AG09309 (cell line): ENCODE data around the gene NRL.

Source experiments
- DNase-seq: peaks from one replicate; pipeline ENCODE4 v3.0.0-alpha.2; 2010; ENCODE audit warnings: low read depth
- H3K4me3 ChIP-seq: 2 replicates; pipeline ENCODE4 v1.5.1; 2011; ENCODE audit warnings: mild to moderate bottlenecking, low read depth, low read length, moderate library complexity; ENCODE audit not compliant: control insufficient read depth
- TF ChIP-seq, protein P1 (sequence below): IDR thresholded peaks from 2 replicates; pipeline ENCODE4 v1.5.1; 2011; ENCODE audit warnings: mild to moderate bottlenecking, low read depth, low read length, inconsistent platforms; ENCODE audit not compliant: insufficient read depth, control insufficient read depth; ENCODE audit errors: missing control alignments

Gene NRL

DNA sequence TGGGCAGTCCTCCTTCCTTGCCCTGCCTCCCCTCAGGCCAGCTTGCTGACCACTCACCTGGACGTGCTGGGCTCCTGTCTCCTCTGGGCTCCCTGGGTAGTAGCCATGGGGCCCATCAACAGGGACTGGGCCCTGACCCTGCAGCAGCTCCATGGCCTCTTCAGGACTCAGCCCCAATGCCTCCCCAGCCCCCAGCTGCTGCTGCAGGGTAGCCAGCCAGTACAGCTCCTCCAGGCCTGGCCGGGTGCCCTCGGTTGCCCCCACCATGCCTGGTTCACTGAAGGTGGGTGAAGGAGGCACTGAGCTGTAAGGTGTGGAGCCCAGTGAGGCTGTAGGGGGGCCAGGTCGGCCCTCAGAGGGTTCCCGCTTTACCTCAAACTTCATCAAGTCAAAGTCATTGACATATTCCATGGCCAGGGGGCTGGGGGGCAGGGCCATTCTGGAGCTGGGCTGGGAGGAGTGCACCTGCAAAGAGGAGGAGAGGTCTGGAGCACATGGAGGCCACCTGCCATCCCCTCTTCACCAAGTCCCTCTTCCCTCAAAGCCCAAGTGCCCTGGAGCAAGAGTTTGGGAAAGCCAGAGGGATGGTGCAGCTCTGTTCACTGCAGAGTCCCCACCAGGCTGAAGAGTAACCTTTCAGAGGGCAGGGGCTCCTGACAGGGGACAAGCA, 32.2 kb downstream of the NRL start:
- H3K4me3 ChIP-seq = no peak overlapping the region
- TF ChIP-seq, protein P1, sequence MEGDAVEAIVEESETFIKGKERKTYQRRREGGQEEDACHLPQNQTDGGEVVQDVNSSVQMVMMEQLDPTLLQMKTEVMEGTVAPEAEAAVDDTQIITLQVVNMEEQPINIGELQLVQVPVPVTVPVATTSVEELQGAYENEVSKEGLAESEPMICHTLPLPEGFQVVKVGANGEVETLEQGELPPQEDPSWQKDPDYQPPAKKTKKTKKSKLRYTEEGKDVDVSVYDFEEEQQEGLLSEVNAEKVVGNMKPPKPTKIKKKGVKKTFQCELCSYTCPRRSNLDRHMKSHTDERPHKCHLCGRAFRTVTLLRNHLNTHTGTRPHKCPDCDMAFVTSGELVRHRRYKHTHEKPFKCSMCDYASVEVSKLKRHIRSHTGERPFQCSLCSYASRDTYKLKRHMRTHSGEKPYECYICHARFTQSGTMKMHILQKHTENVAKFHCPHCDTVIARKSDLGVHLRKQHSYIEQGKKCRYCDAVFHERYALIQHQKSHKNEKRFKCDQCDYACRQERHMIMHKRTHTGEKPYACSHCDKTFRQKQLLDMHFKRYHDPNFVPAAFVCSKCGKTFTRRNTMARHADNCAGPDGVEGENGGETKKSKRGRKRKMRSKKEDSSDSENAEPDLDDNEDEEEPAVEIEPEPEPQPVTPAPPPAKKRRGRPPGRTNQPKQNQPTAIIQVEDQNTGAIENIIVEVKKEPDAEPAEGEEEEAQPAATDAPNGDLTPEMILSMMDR = no peak
- DNase-seq = no peak

DNA sequence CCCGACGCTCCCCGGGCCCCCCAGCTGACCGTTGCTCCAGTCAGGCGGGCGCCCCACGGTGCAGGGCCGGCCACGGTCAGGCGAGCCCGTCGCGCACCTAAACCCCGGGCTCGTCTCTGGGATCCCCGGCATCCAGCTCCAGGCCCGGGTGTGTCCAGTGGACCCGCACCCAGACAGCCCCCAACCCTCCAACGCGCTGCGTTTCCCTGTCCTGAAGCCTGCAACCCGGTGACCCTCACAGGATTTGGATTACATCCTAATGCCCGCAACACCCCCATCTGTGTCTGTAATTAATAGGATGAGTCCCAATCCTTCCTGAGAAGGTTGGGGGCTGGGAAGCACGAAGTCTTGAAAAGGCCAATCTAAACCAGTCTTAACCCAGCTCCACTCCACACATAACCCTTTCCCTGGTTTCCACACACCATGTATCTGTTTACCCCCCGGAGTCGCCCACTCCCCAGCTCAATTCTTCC, 33.0 kb downstream of the NRL start:
- no peak for DNase-seq
- TF ChIP-seq, protein P1 = no peak
- H3K4me3 ChIP-seq = peak overlapping the region; percentile 37

DNA sequence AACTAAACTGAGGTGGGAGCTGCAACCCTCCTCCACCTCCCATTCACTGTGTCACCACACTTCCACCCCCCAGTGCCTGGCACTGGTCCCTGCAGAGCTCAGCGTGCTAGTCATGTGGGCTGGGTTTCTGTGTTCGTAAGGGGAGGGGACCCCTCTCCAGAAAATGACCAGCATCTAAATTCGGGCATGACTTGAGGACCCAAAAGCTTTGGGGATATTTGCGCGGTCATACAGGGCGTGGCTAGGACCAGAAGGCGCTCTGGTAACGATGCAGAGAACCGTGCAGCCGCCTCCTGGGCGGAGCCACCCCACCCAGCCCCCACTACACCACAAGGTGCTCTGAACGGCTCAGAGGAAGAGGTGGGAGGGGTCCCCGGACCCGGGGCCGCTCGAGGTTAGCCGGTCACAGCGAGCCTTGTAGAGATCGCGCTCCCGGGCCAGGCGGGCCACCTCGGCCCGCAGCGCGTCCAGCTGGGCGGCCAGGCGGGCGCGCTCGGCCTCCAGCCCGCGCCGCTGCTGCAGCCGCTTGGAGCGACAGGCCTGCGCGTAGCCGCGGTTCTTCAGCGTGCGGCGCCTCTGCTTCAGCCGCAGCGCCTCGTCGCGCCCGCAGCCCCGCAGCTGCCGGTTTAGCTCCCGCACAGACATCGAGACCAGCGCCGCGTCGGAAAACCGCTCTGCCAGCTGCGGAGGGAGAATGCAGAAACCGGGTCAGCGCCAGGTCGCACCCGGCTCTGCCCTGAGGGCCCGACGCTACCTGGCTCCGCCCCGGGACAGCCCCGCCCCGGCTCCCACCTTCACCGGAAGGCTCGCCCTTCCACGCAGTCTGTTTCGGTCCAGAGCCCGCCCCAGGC, 33.6 kb downstream of the NRL start:
- peak overlapping the region; percentile 56 for H3K4me3 ChIP-seq
- TF ChIP-seq, protein P1 = no peak
- DNase-seq = no peak

DNA sequence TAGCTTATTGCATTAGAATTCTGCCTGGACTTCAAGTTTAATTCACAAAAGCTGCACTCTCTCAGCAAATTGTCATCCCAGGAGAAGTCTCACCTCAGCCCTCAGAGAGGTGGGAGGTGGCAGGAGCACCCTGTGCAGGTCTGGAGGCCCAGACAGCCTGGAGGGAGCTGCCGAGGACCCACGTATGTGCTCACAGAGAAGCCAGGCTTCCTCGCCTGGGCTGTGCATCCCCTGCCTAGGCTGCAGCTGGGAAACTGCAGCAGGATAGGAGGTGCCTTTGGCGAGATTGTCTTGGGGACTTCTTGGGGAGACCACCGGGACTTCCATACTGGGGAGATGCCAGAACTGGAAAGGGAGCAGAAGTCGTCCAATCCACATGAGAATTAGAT, 34.6 kb downstream of the NRL start:
- DNase-seq = no peak
- H3K4me3 ChIP-seq = no peak overlapping the region
- TF ChIP-seq, protein P1 = no peak

DNA sequence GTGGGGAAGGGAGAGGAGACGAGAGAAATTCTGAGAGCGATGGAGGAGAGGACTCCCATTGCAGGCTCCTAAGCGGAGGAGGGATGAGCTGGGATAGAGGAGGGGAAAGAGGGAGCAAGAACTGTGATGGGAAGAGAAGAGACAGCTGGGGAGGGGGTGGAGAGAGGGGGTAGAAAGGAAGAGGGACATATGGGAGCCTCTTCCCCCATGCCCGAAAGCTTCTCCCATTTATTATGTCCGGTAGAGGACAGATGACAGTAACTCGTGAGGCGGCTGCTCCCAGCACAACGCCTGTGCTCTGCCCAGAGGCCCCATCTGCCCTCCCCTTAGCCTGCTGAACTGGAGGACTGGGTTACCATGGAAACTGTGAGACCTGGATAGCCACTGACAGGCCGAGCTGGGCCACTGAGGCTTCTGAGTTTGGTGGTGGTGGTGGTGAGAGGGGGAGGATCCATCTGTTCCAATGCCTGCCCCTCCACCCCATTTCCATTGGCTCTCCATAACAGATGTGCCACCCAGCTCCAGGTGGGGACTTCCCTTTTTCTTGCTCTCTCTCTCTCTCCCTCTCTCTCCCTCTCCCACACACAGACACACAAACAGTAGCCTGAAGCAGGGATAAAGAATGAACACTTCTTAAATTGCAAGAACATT, 35.1 kb downstream of the NRL start:
- no peak overlapping the region for H3K4me3 ChIP-seq
- DNase-seq = no peak
- TF ChIP-seq, protein P1 = no peak

- no peak overlapping the region for H3K4me3 ChIP-seq
- DNase-seq = no peak
- TF ChIP-seq, protein P1 = no peak
Observed at GRCh38 chr14:24078146-24078545, 36.6 kb downstream of the NRL start.
